Lower leg skin (tissue), 4 donors: Measurements from ENCODE around the gene IER3. TPM values are rescaled to one million over a fixed set of nuclear protein-coding genes. Genes with fewer than 3 reads are reported as not detected.

Experiments used
- DNase-seq, 2 donors: peaks; one replicate each; pipeline ENCODE4 v3.0.0-alpha.2; 2019; ENCODE audit warnings: low spot score in 2 of 2
- H3K4me3 ChIP-seq: fragments of 200-600 bp; sonication (generic); 2 replicates; pipeline ENCODE4 v1.5.1; 2017; ENCODE audit warnings: mild to moderate bottlenecking, low read depth; ENCODE audit not compliant: poor library complexity, severe bottlenecking
- CTCF ChIP-seq, 3 donors: fragments of 450-650 bp; IDR thresholded peaks; one replicate each; pipeline ENCODE4 v1.5.1; 2016; ENCODE audit warnings: antibody characterized with exemption in 3 of 3, mild to moderate bottlenecking in 3 of 3, moderate library complexity in 2 of 3
- POLR2A ChIP-seq, 2 donors: fragments of 450-650 bp; IDR thresholded peaks; one replicate each; pipeline ENCODE4 v1.6.1; 2016 to 2017; ENCODE audit warnings: antibody characterized with exemption in 2 of 2, mild to moderate bottlenecking in 1 of 2, moderate library complexity in 1 of 2
- WGBS, 2 donors: methylation state at CpG; one replicate each; pipeline ENCODE4 v1.1.5; 2018; 5-methylcytosine and 5-hydroxymethylcytosine counted together
- intact Hi-C: fragments of 100-400 bp; cut with DNase I; formaldehyde crosslinking; loops from one replicate; pipeline ENCODE4 v1.15.0; 2023; ENCODE audit warnings: low total_unique reads
- total RNA-seq, 4 donors: library from RNA; depleted of rRNA; stranded (reverse); fragments of >200 nt; gene quantifications; one replicate each; pipeline ENCODE4 v1.1.0, GENCODE V29; 2016

The IER3 gene
- total RNA-seq, 4 donors from 2014 or later, result 20.9 to 56.5 (median 33.3) TPM

- 84 to 92% methylated on average over 3 of the region's 3 CpGs for WGBS, 2 donors
- H3K4me3 ChIP-seq, result no peak overlapping the region
- no peak for TF ChIP-seq CTCF (IDR thresholded peaks at IDR 0.05)
- no peak for TF ChIP-seq POLR2A (IDR thresholded peaks at IDR 0.05)
- DNase-seq, result no peak
- intact Hi-C loops, result no loop called here
Measured at GRCh38 chr6:30754631-30755030, 10.3 kb upstream of the IER3 start.

GRCh38 chr6:30752157-30752927 lies 8.0 kb upstream of the IER3 start:
- intact Hi-C loops, result no loop called here
- no peak for TF ChIP-seq CTCF (IDR thresholded peaks at IDR 0.05)
- no peak for TF ChIP-seq POLR2A (IDR thresholded peaks at IDR 0.05)
- H3K4me3 ChIP-seq, result no peak overlapping the region
- WGBS, 2 donors, result 8% methylated on average over 7 to 12 of the region's 12 CpGs
- DNase-seq, result peak; percentile 96 to 98

GRCh38 chr6:30750379-30750668 lies 6.0 kb upstream of the IER3 start:
- intact Hi-C loops, result no loop called here
- TF ChIP-seq CTCF (IDR thresholded peaks at IDR 0.05), result no peak
- no peak for TF ChIP-seq POLR2A (IDR thresholded peaks at IDR 0.05)
- no peak for DNase-seq
- H3K4me3 ChIP-seq, result no peak overlapping the region

- 61 to 80% methylated on average over 12 of the region's 12 CpGs for WGBS, 2 donors
- intact Hi-C loops, result loop anchor here (10.0 kb wide), 2 partner anchors 65 to 125 kb away; no protein-coding TSS in a partner anchor
- H3K4me3 ChIP-seq, result no peak overlapping the region
- no peak for TF ChIP-seq POLR2A (IDR thresholded peaks at IDR 0.05)
- no peak for TF ChIP-seq CTCF (IDR thresholded peaks at IDR 0.05)
- no peak for DNase-seq
Measured at GRCh38 chr6:30749554-30750378, 5.4 kb upstream of the IER3 start.

GRCh38 chr6:30748851-30749540 lies 4.6 kb upstream of the IER3 start:
- intact Hi-C loops, result loop anchor here (10.0 kb wide), 2 partner anchors 66 to 126 kb away; no protein-coding TSS in a partner anchor
- 40 to 41% methylated on average over 8 of the region's 8 CpGs for WGBS, 2 donors
- no peak overlapping the region for H3K4me3 ChIP-seq
- no peak for TF ChIP-seq CTCF (IDR thresholded peaks at IDR 0.05)
- no peak for TF ChIP-seq POLR2A (IDR thresholded peaks at IDR 0.05)
- no peak for DNase-seq
